GM12878 (cell line): ENCODE data around the gene SLC29A1. TPM values are rescaled to one million over a fixed set of nuclear protein-coding genes. Genes with fewer than 3 reads are reported as not detected.

Experiments
- ATAC-seq: fragments of 200-7000 bp; cut with Tn5 transposase; 3 replicates; pipeline ENCODE4 v1.9.1; 2020; ENCODE audit warnings: mild to moderate bottlenecking, moderate library complexity
- BruUV-seq: library from RNA; stranded (reverse); fragments of 400-500 nt; replicated peaks from 2 replicates; lab custom pipeline; 2021; lab: Mats Ljungman, UMichigan
- CTCF ChIA-PET: fragments of 300-600 bp; sonication (Branson Sonifier 250); formaldehyde crosslinking; extraction: SDS; loops from one replicate; lab custom pipeline; 2021; ENCODE audit warnings: inconsistent platforms; lab: Yijun Ruan, JAX
- POLR2A ChIA-PET: fragments of 350-600 bp; formaldehyde crosslinking; extraction: SDS; loops from one replicate; lab custom pipeline; 2021; ENCODE audit warnings: inconsistent platforms; lab: Charles Lee
- RAD21 ChIA-PET: fragments of 300-600 bp; sonication (Branson Sonifier 250); formaldehyde crosslinking; loops from one replicate; lab custom pipeline; 2023; ENCODE audit warnings: antibody characterized with exemption; ENCODE audit not compliant: unreplicated experiment; lab: Charles Lee
- SMC1A ChIA-PET: fragments of 300-600 bp; sonication (Branson Sonifier 250); formaldehyde crosslinking; loops from one replicate; lab custom pipeline; 2023; ENCODE audit not compliant: unreplicated experiment, uncharacterized antibody; lab: Charles Lee
- DNase-seq: peaks from one replicate; pipeline ENCODE4 v3.0.0-alpha.2; 2011; ENCODE audit warnings: low read depth, low spot score
- FAIRE-seq: peaks from 3 replicates; lab custom pipeline; 2011; peaks lifted over from hg19 to GRCh38; lab: Jason Lieb, UNC
- H2AFZ ChIP-seq: 2 replicates; pipeline ENCODE4 v1.6.0; 2011; ENCODE audit warnings: low read depth, low read length, control low read depth; ENCODE audit not compliant: control insufficient read depth
- H3K27ac ChIP-seq: 2 replicates; pipeline ENCODE4 v1.5.1; 2011; ENCODE audit warnings: control low read depth; ENCODE audit not compliant: control insufficient read depth, insufficient read depth
- H3K27me3 ChIP-seq, 2 experiments: replicated peaks in 1 of 2; 2 replicates each; pipeline versions ENCODE4 v1.6.0 to v1.6.1; 2011; ENCODE audit warnings: low read length in 1 of 2; ENCODE audit not compliant: control insufficient read depth in 2 of 2, insufficient read depth in 2 of 2
- H3K36me3 ChIP-seq, 2 experiments: 2 replicates each; pipeline ENCODE4 v1.5.1; 2011; ENCODE audit warnings: low read length in 1 of 2; ENCODE audit not compliant: control insufficient read depth in 2 of 2, insufficient read depth in 2 of 2
- H3K4me1 ChIP-seq: 2 replicates; pipeline ENCODE4 v1.6.1; 2011; ENCODE audit warnings: mild to moderate bottlenecking, low read length, moderate library complexity, mixed read lengths; ENCODE audit not compliant: control insufficient read depth, insufficient read depth
- H3K4me2 ChIP-seq: 2 replicates; pipeline ENCODE4 v1.6.0; 2011; ENCODE audit warnings: control low read depth; ENCODE audit not compliant: control insufficient read depth, insufficient read depth
- H3K4me3 ChIP-seq: fragments of 200-600 bp; sonication (generic); 2 replicates; pipeline ENCODE4 v1.5.1; 2016
- H3K79me2 ChIP-seq: 2 replicates; pipeline ENCODE4 v1.6.0; 2011; ENCODE audit warnings: low read length; ENCODE audit not compliant: control insufficient read depth, insufficient read depth
- H3K9ac ChIP-seq: 2 replicates; pipeline ENCODE4 v1.8.0; 2011; ENCODE audit warnings: low read length, control low read depth, mixed read lengths; ENCODE audit not compliant: control insufficient read depth, insufficient read depth
- H3K9me3 ChIP-seq: replicated peaks from 3 replicates; pipeline ENCODE4 v1.5.1; 2011; ENCODE audit warnings: mild to moderate bottlenecking, low read length; ENCODE audit not compliant: control insufficient read depth, insufficient read depth
- H4K20me1 ChIP-seq: 2 replicates; pipeline ENCODE4 v1.6.0; 2011; ENCODE audit not compliant: control insufficient read depth, insufficient read depth
- CBFB ChIP-seq: IDR thresholded peaks from 2 replicates; pipeline ENCODE4 v1.6.1; 2016; ENCODE audit warnings: antibody characterized with exemption, low read depth
- CBX5 ChIP-seq: sonication (generic); IDR thresholded peaks from 2 replicates; pipeline ENCODE4 v1.6.1; 2016; ENCODE audit warnings: low read depth, moderate library complexity, mild to moderate bottlenecking, inconsistent platforms
- CREB1 ChIP-seq: IDR thresholded peaks from 2 replicates; pipeline ENCODE4 v1.6.1; 2012; ENCODE audit warnings: low read depth, mild to moderate bottlenecking, inconsistent platforms
- EGR1 ChIP-seq, 2 experiments: IDR thresholded peaks; 1 replicate in 1 of 2; 2 replicates in 1 of 2; pipeline ENCODE4 v1.6.1; 2011 to 2012; ENCODE audit warnings: low read depth in 2 of 2, low read length in 2 of 2, borderline replicate concordance in 1 of 2, mild to moderate bottlenecking in 1 of 2, moderate library complexity in 1 of 2
- FOS ChIP-seq: IDR thresholded peaks from 3 replicates; pipeline ENCODE4 v1.6.1; 2011; ENCODE audit warnings: borderline replicate concordance; ENCODE audit not compliant: insufficient read length; ENCODE audit errors: extremely low read depth
- HSF1 ChIP-seq: fragments of 150-350 bp; IDR thresholded peaks from 2 replicates; pipeline ENCODE4 v1.6.1; 2014; ENCODE audit warnings: mild to moderate bottlenecking, low read depth, low read length
- KLF5 ChIP-seq: fragments of 450-650 bp; IDR thresholded peaks from 2 replicates; pipeline ENCODE4 v1.6.1; 2014; ENCODE audit warnings: mild to moderate bottlenecking; ENCODE audit not compliant: partially characterized antibody
- MYC ChIP-seq: IDR thresholded peaks from 2 replicates; pipeline ENCODE4 v1.6.1; 2011; ENCODE audit warnings: mild to moderate bottlenecking, low read length, moderate library complexity, inconsistent platforms; ENCODE audit not compliant: insufficient read depth, insufficient replicate concordance, insufficient read length, severe bottlenecking
- RELB ChIP-seq: fragments of 450-650 bp; IDR thresholded peaks from 2 replicates; pipeline ENCODE4 v1.6.1; 2017; ENCODE audit warnings: low read depth, mild to moderate bottlenecking, moderate library complexity
- ZNF384 ChIP-seq: IDR thresholded peaks from 2 replicates; pipeline ENCODE4 v1.6.1; 2012; ENCODE audit warnings: low read depth, mild to moderate bottlenecking, low read length, improper control_type of control experiment, borderline replicate concordance
- WGBS: methylation state at CpG from one replicate; pipeline ENCODE4 v1.1.6; 2016; ENCODE audit warnings: low lambda C conversion rate; ENCODE audit not compliant: insufficient replicate concordance, insufficient coverage; ENCODE audit errors: missing lambda C conversion rate; 5-methylcytosine and 5-hydroxymethylcytosine counted together
- in situ Hi-C: fragments of 300-500 bp; cut with MboI; formaldehyde crosslinking; loops from 9 replicates; pipeline ENCODE4 v1.14.3; 2018; ENCODE audit warnings: mixed read lengths
- intact Hi-C: fragments of 100-400 bp; cut with micrococcal nuclease; formaldehyde crosslinking; loops from one replicate; pipeline ENCODE4 v1.14.2; 2022; ENCODE audit not compliant: unreplicated experiment
- polyA plus RNA-seq, 11 experiments: library from polyadenylated mRNA; depleted of rRNA in 4 of 11; unstranded in 6 of 11; stranded (reverse) in 5 of 11; fragments of >200 nt; fragmentation: Nextera tagmentation in 4 of 11; fragmentation: Illumina TruSeq in 1 of 11; extraction: Ambion mirVana in 4 of 11; extraction: Trizol in 1 of 11; gene quantifications; 1 replicate in 1 of 11; 2 replicates in 10 of 11; pipeline versions ENCODE4 v1.2.1 to v1.2.3, GENCODE V29; 2011 to 2016; ENCODE audit warnings: inconsistent platforms in 2 of 11, missing spikeins in 2 of 11, low read depth in 1 of 11
- total RNA-seq, 4 experiments: library from RNA; depleted of rRNA in 3 of 4; stranded (reverse); fragments of >200 nt in 3 of 4; fragmentation: Illumina TruSeq in 1 of 4; extraction: Trizol in 1 of 4; gene quantifications; 2 replicates each; pipeline versions ENCODE4 v1.2.1 to v1.2.3, GENCODE V29; 2013 to 2021

Gene SLC29A1
- total and polyA plus RNA-seq, 10 of the 15 experiments (the other 5 are each of a cell fraction or from before 2014, with no cell fraction given): 10.0 to 132 (median 93.4) TPM

- intact Hi-C loops: no loop called here
- ChIA-PET CTCF (interaction anchor here (1.4 to 1.9 kb wide), 3 partner anchors 18 to 43 kb away, joined by 3 to 4 read pairs (median 4); no protein-coding TSS in a partner anchor), SMC1A (no interaction called here), POLR2A (no interaction called here), RAD21 (no interaction called here)
- Histone ChIP-seq H2AFZ (no peak overlapping the region), H3K36me3 (no peaks in the 10 kb centered on the region), H3K27me3 (peaks cover 4 to 15% of the 10 kb centered on the region in 2 experiments; a peak in 3 of 4 replicates), H3K4me3 (no peak overlapping the region), H3K27ac (no peak overlapping the region), H3K4me2 (no peak overlapping the region; the same call in 1 of the 2 replicates), H4K20me1 (no peaks in the 10 kb centered on the region), H3K79me2 (no peaks in the 10 kb centered on the region; the same call in 1 of the 2 replicates), H3K9me3 (no peaks in the 10 kb centered on the region), H3K4me1 (peaks cover 15% of the 10 kb centered on the region), H3K9ac (no peak overlapping the region)
- 51% methylated on average over 6 of the region's 6 CpGs for WGBS
- no peak for DNase-seq
- TF ChIP-seq CREB1 (no peak), RELB (no peak)
- in situ Hi-C loops: no loop called here
- FAIRE-seq: no peak
- ATAC-seq: no peak
- no TSS peak for BruUV-seq
Observed at GRCh38 chr6:44271406-44271723, 48.0 kb downstream of the SLC29A1 start.

GRCh38 chr6:44271914-44272313 is 48.5 kb downstream of the SLC29A1 start:
- peaks cover 10% of the 10 kb centered on the region for H3K4me1 ChIP-seq
- H4K20me1 ChIP-seq: no peaks in the 10 kb centered on the region
- no peak for FAIRE-seq
- H3K9ac ChIP-seq: no peak overlapping the region
- H3K27ac ChIP-seq: no peak overlapping the region
- in situ Hi-C loops (no loop called here), intact Hi-C loops (no loop called here)
- no peak for ATAC-seq
- no TSS peak for BruUV-seq
- RAD21 ChIA-PET: no interaction called here
- H3K27me3 ChIP-seq: peaks cover 4 to 15% of the 10 kb centered on the region in 2 experiments; a peak in 3 of 4 replicates
- H3K9me3 ChIP-seq: no peaks in the 10 kb centered on the region
- H2AFZ ChIP-seq: no peak overlapping the region
- no peak overlapping the region for H3K4me3 ChIP-seq
- POLR2A ChIA-PET: no interaction called here
- CTCF ChIA-PET: interaction anchor here (1.4 to 1.9 kb wide), 2 partner anchors 18 to 34 kb away, joined by 4 read pairs; no protein-coding TSS in a partner anchor
- no peak overlapping the region for H3K4me2 ChIP-seq
- 68% methylated on average over 3 of the region's 3 CpGs for WGBS
- SMC1A ChIA-PET: no interaction called here
- DNase-seq: no peak
- no peaks in the 10 kb centered on the region for H3K36me3 ChIP-seq
- no peaks in the 10 kb centered on the region for H3K79me2 ChIP-seq
- TF ChIP-seq KLF5 (no peak), HSF1 (no peak), FOS (no peak), EGR1 (IDR thresholded peaks at IDR 0.05; ENCODE audit: borderline replicate concordance in 1 of 2, low read depth in 2 of 2, low read length in 2 of 2) (no peak), ZNF384 (no peak), CBFB (no peak), MYC (no peak), CBX5 (no peak)
